Hematopoietic multipotent progenitor cell treated with erythropoietin and hydrocortisone succinate and interleukin-3 and kit ligand, for 17 days (in vitro differentiated cells): ENCODE data around the gene ANAPC16.
"Not testable (repeated sequence)": the region's sequence is repeated elsewhere in the genome, so short reads cannot be mapped to it uniquely, and the experiment has no call there.

ENCODE experiments used
- DNase-seq: peaks from one replicate; pipeline ENCODE4 v3.0.0-alpha.2; 2015; ENCODE audit warnings: low spot score

The ANAPC16 gene

GRCh38 chr10:72244573-72245038 is 28.8 kb downstream of the ANAPC16 start:
- DNase-seq, result no peak

DNA sequence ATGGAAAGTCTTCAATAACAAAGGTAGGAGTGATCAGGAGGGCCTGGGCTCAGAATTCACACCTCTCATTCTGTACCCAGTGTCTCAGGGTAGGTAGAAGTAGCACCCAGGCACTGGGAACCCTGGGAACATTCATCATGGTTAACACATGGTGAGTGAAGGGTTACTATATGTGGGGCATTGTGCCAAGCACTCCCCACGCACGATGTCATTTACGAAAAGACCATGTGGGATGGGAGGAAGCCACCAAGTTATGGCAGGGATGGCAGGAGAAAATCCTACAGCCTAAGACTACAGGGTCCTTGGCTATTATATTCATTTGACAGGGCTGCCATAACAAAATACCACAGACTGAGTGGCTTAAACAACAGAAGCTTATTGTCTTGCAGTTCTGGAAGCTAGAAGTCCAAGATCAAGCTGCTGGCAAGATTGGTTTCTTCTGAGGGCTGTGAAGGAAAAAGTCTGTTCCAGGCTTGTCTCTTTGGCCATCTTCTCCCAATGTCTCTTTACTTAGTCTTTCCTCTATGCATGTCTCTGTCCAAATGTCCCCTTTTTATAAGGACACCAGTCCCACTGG is 30.2 kb downstream of the ANAPC16 start:
- no peak for DNase-seq

DNA sequence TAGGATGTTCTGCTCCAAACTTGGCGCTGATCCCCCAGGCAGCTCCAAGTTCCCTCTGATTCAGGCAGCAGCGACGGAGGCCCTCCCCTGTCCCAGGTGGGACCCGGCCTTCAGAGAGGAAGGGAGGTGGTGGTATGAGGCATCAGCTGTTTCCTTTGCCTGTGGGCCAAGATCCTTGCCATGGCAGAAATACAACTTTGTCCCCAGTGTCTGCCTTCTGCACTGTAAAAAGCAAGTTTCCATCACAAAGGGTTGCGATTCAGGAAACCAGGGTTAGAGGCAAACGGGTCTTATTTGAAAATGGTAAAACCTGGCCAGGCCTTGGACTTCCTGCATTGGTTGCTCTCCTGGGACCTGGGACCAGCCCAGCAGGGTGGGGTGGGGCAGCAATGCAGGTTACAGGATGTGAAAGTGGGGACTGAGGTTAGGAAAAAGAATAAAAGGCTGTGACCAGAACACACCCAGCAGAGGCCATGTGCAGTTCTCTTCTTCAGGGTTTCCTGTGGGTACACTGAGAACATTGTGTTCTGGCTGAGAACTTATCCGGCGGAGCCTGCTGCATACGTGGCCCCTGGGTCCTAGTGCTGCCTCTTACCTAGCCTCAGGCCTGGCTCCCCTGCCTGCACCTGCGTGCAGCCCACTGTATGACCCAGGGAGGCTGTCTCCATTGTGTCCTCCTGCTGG is 32.8 kb downstream of the ANAPC16 start:
- no peak for DNase-seq

- DNase-seq, result not testable (repeated sequence)
Measured at GRCh38 chr10:72249176-72249862, 33.5 kb downstream of the ANAPC16 start.

DNA sequence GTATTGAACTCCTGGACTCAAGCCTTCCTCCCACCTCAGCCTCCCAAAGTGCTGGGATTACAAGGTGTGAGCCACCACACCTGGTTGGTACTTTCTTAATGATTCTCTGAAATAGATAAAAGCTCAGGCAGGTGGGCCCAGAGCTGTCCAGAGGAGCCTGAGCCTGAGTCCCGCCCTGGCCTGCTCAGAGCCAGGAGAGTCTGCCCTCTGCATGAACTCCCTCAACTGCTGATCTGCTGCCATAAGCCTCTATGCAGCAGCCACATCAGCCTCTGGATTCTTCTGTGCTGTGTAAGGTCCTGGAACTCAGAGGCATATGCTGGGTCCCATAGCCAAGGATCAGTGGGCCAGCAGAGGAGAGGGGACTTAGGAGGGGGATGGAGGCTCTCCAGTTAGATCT is 34.9 kb downstream of the ANAPC16 start:
- DNase-seq, result no peak

DNA sequence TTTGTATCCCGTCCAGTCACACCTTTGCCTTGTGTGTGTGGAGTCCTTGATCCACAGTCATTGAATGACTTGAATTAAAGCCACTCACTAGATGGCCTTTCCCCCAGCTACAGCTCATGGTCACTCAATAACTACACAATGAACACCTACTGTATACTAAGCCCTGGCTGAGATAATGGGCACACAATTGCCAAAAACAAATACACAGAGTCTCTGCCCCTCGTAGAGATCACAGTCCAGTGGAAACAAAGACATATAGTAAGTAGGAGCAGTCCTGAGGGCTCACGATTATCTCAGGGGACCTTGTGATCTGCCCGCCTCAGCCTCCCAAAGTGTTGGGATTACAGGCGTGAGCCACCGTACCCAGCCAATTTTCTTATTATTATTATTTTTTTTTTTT is 35.8 kb downstream of the ANAPC16 start:
- no peak for DNase-seq

GRCh38 chr10:72252972-72253371 is 37.2 kb downstream of the ANAPC16 start:
- DNase-seq, result no peak

GRCh38 chr10:72253578-72253977 is 37.8 kb downstream of the ANAPC16 start:
- no peak for DNase-seq

DNA sequence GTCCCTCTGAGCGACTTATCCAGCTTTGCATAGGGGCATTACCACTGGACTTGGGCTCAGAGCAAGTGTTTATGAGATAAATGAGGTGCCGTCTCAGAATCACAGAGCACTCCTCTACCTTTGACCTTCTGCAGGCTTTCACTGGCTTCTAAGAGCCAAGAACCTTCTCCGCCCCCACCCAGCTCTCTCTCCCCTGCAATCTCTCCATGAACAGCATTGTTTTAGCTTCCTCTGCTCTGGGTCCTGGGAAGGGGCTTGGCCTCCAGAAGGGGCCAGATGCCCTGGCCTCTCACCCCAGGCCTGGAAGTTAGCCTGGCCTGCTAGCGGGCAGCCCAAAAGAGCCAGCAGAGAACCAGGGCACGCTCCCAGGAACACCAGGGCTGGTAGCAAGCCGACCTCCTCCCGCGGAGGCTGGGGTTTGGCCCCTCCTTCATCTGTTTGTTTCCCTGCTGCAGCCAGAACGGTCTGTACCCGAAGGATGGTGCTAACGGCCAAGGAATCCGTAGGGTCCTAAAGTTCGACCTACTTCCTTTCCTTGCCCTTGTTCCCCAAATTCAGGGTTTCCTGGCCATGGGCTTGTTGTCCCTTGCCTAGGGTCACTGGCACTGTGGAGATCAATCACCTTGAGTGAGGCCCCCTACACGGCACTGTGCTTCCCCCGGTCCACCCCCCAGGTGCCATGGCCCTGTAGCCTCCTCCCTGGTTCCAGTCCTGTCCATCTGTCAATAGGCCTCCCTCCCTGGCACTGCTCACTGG is 39.2 kb downstream of the ANAPC16 start:
- peak; percentile 35 for DNase-seq

- no peak for DNase-seq
Measured at GRCh38 chr10:72255977-72256729, 40.3 kb downstream of the ANAPC16 start.

GRCh38 chr10:72257051-72257892 is 41.5 kb downstream of the ANAPC16 start:
- DNase-seq, result no peak

DNA sequence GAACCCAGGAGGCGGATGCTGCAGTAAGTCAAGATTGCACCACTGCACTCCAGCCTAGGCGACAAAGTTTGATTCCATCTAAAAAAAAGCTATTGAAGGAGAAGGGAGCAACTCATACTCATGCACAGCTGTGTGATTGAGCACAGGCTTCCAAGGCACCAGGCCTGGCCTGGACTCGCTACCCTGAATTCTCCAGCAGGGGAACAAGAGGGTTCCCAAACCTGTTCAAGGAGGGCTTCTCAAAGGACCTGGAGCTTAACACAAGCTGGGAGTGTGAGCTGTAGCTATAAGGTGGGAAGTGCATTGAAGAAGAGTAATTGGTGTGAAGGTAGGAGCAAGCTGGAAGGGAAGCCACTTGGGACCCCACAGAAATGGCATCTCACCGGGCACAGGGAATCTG is 42.8 kb downstream of the ANAPC16 start:
- DNase-seq, result no peak

DNA sequence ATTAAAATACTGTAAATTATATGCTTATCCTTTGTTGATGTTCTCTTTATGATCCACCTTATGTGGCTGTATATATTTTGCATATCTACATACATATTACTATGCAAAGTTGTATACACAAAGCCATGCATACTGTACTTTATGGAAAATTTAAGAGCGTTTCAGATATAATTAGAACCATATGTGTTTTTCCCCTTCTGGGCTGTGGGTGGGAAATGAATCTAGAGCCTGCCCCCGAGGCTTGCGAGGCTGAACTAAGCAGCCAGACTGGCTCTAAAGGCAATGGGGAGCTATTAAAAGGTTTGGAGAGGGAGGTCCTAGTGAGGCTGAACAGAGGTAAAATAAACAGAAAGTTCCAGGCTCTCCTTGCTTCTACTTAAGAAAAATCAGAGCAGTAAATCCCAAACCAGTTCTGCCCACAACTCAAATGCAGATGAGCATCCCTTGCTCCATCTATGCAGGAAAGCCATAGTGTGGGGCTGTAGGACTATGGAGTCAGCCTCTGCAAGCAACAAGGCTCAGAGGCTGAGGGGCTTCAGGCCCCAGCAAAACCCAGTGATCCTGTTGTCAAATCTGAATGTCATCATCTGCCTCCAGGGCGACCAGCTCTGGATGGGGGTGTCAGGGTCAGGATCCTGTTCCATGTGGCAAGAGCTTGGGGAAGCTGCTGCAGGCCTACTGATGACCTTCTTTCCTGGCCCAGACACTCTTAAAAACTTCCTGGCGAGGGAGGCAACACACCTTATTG is 43.9 kb downstream of the ANAPC16 start:
- no peak for DNase-seq

- DNase-seq, result peak; percentile 79
Measured at GRCh38 chr10:72260239-72260975, 44.6 kb downstream of the ANAPC16 start.

- DNase-seq, result peak; percentile 44
Measured at GRCh38 chr10:72260976-72261783, 45.4 kb downstream of the ANAPC16 start.

DNA sequence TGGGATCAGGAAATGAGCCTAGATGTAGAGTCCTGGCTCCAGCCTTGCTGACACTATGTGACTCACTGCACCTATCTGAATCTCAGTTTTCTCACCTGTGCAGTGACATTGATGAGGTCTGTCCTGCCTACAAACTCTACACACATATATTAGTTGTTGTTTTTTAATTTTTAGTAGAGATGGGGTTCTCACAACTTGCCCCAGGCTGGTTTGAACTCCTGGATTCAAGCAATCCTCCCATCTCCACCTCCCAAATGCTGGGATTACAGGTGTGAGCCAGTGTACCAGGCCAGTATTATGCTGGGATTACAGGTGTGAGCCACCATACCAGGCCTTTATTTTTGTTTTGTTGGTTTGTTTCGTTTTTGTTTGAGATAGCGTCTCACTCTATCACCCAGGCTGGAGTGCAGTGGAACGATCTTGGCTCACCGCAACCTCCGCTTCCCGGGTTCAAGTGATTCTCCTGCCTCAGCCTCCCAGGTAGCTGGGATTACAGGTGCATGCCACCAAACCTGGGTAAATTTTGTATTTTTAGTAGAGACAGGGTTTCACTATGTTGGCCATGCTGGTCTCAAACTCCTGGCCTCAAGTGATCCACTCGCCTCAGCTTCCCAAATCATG is 46.1 kb downstream of the ANAPC16 start:
- no peak for DNase-seq

DNA sequence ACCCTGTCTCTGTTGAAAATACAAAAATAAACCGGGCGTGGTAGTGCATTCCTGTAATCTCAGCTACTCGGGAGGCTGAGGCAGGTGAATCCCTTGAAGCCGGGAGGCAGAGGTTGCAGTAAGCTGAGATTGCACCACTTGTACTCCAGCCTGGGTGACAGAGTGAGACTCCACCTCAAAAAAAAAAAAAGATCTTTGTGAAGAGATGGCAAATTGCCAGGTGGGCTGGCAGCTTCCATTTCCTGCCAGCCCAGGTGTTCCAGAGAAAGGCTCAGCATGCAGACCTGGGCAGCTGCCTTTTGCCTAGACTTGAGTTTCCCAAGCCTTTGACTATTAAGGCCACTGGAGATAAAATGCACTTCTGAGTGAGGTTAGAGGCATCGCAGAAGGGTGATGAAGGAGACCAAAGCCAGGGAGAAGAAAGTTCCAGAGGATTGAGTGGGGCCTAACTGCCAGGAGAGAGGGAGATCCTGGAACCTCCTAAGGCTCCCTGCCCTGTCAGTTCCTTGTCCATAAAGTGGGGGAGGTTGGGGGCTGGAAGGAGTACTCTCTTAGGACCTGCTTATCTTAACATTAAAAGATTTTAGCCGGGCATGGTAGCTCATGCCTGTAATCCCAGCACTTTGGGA is 47.9 kb downstream of the ANAPC16 start:
- no peak for DNase-seq

- DNase-seq, result no peak
Measured at GRCh38 chr10:72264536-72264935, 48.7 kb downstream of the ANAPC16 start.
